HepG2 (cell line): Measurements from ENCODE around the gene GPA33. TPM values are rescaled to one million over a fixed set of nuclear protein-coding genes. Genes with fewer than 3 reads are reported as not detected.

Experiments
- ATAC-seq: fragments of 200-7000 bp; cut with Tn5 transposase; 3 replicates; pipeline ENCODE4 v1.9.1; 2020; ENCODE audit warnings: mild to moderate bottlenecking, moderate library complexity
- BruUV-seq: library from RNA; stranded (reverse); fragments of 400-500 nt; replicated peaks from 2 replicates; lab custom pipeline; 2021; lab: Mats Ljungman, UMichigan
- CTCF ChIA-PET: fragments of 300-600 bp; formaldehyde crosslinking; extraction: SDS; loops from one replicate; lab custom pipeline; 2021; ENCODE audit warnings: low total read pairs, inconsistent platforms, low intra/inter-chr PET ratio; lab: Yijun Ruan, JAX
- POLR2A ChIA-PET: fragments of 350-600 bp; sonication (Branson Sonifier 250); formaldehyde crosslinking; loops from one replicate; lab custom pipeline; 2020; ENCODE audit warnings: antibody characterized with exemption, inconsistent platforms; lab: Yijun Ruan, JAX
- DNase-seq: peaks from one replicate; pipeline ENCODE4 v3.0.0-alpha.2; 2015; ENCODE audit warnings: low spot score
- FAIRE-seq: peaks from 3 replicates; lab custom pipeline; 2011; peaks lifted over from hg19 to GRCh38; lab: Jason Lieb, UNC
- H2AFZ ChIP-seq: one replicate; pipeline ENCODE4 v1.6.1; 2011; ENCODE audit warnings: low read length, inconsistent platforms
- H3K27ac ChIP-seq: fragments of 300-600 bp; 3 replicates; pipeline ENCODE4 v1.8.0; 2011; ENCODE audit warnings: mixed run types, mild to moderate bottlenecking, mixed read lengths, low read length, inconsistent platforms; ENCODE audit not compliant: insufficient read depth; ENCODE audit errors: extremely low read length
- H3K27me3 ChIP-seq, 2 experiments: fragments of 200-600 bp in 1 of 2; 2 replicates in 1 of 2; 3 replicates in 1 of 2; pipeline versions ENCODE4 v1.6.0 to v1.8.0; 2011; ENCODE audit warnings: low read length in 2 of 2, mild to moderate bottlenecking in 2 of 2, moderate library complexity in 2 of 2, inconsistent platforms in 1 of 2; ENCODE audit not compliant: insufficient read depth in 2 of 2, control insufficient read depth in 1 of 2
- H3K36me3 ChIP-seq, 2 experiments: fragments of 200-600 bp in 1 of 2; replicated peaks in 1 of 2; 2 replicates in 1 of 2; 3 replicates in 1 of 2; pipeline versions ENCODE4 v1.5.1 to v1.8.0; 2011; ENCODE audit warnings: low read length in 2 of 2, inconsistent platforms in 1 of 2; ENCODE audit not compliant: insufficient read depth in 2 of 2, control insufficient read depth in 1 of 2
- H3K4me1 ChIP-seq: 2 replicates; pipeline ENCODE4 v1.5.1; 2012; ENCODE audit warnings: low read length, inconsistent platforms; ENCODE audit not compliant: insufficient read depth
- H3K4me2 ChIP-seq: 2 replicates; pipeline ENCODE4 v1.6.0; 2011; ENCODE audit warnings: low read depth, low read length, inconsistent platforms
- H3K4me3 ChIP-seq, 3 experiments: fragments of 200-600 bp in 1 of 3; sonication (generic), shearing (Covaris generic) in 1 of 3; replicated peaks in 1 of 3; 2 replicates each; pipeline ENCODE4 v1.5.1; 2011 to 2016; ENCODE audit warnings: low read length in 3 of 3, inconsistent platforms in 2 of 3, low read depth in 2 of 3, mild to moderate bottlenecking in 2 of 3, control low read depth in 1 of 3, mixed read lengths in 1 of 3; ENCODE audit not compliant: insufficient read depth in 1 of 3
- H3K79me2 ChIP-seq: one replicate; pipeline ENCODE4 v1.6.1; 2011; ENCODE audit warnings: low read length, inconsistent platforms; ENCODE audit not compliant: insufficient read depth
- H3K9ac ChIP-seq: 2 replicates; pipeline ENCODE4 v1.6.0; 2011; ENCODE audit warnings: mild to moderate bottlenecking, low read depth, low read length, inconsistent platforms; ENCODE audit not compliant: insufficient read depth
- H3K9me3 ChIP-seq: 2 replicates; pipeline ENCODE4 v1.5.1; 2012; ENCODE audit warnings: mild to moderate bottlenecking, low read length
- H4K20me1 ChIP-seq: 2 replicates; pipeline ENCODE4 v1.6.0; 2011; ENCODE audit warnings: inconsistent platforms, mild to moderate bottlenecking, low read length, moderate library complexity; ENCODE audit not compliant: insufficient read depth
- ARHGAP35 ChIP-seq: sonication (generic); formaldehyde crosslinking; IDR thresholded peaks from 2 replicates; pipeline ENCODE4 v1.9.0; 2022; ENCODE audit warnings: mild to moderate bottlenecking, inconsistent platforms, moderate library complexity, missing genetic modification reagents, borderline replicate concordance
- BHLHE40 ChIP-seq: IDR thresholded peaks from 2 replicates; pipeline ENCODE4 v1.6.1; 2011; ENCODE audit warnings: low read length, improper control_type of control experiment
- CCDC6 ChIP-seq: sonication (generic); formaldehyde crosslinking; IDR thresholded peaks from 2 replicates; pipeline ENCODE4 v1.8.1; 2022; ENCODE audit warnings: mild to moderate bottlenecking, missing genetic modification reagents, moderate library complexity
- GFI1 ChIP-seq: sonication (generic); formaldehyde crosslinking; IDR thresholded peaks from 2 replicates; pipeline ENCODE4 v1.5.0; 2020; ENCODE audit warnings: missing genetic modification reagents, mild to moderate bottlenecking, borderline replicate concordance
- HHEX ChIP-seq: IDR thresholded peaks from 2 replicates; pipeline ENCODE4 v1.6.1; 2016; ENCODE audit warnings: control low read depth
- HNF4A ChIP-seq: sonication (generic); formaldehyde crosslinking; IDR thresholded peaks from 2 replicates; pipeline ENCODE4 v1.4.0; 2020; ENCODE audit warnings: missing genetic modification reagents
- KLF13 ChIP-seq: sonication (generic); formaldehyde crosslinking; IDR thresholded peaks from 2 replicates; pipeline ENCODE4 v1.4.0; 2020; ENCODE audit warnings: mild to moderate bottlenecking, missing genetic modification reagents
- MED13 ChIP-seq: sonication (generic); formaldehyde crosslinking; IDR thresholded peaks from 2 replicates; pipeline ENCODE4 v1.5.0; 2020; ENCODE audit warnings: missing genetic modification reagents
- MEF2D ChIP-seq: sonication (generic); formaldehyde crosslinking; IDR thresholded peaks from 2 replicates; pipeline ENCODE4 v1.5.1; 2020; ENCODE audit warnings: mild to moderate bottlenecking, missing genetic modification reagents
- NFATC3 ChIP-seq: sonication (generic); formaldehyde crosslinking; IDR thresholded peaks from 2 replicates; pipeline ENCODE4 v1.5.1; 2020; ENCODE audit warnings: mild to moderate bottlenecking, missing genetic modification reagents
- NR2F1 ChIP-seq, 2 experiments: fragments of 450-650 bp in 1 of 2; formaldehyde crosslinking in 1 of 2; IDR thresholded peaks; 2 replicates each; pipeline versions ENCODE4 v1.5.0 to v1.6.1; 2016 to 2020; ENCODE audit warnings: mild to moderate bottlenecking in 1 of 2, missing compliant biosample characterization in 1 of 2, missing genetic modification reagents in 1 of 2, moderate library complexity in 1 of 2
- RFX1 ChIP-seq: fragments of 450-650 bp; IDR thresholded peaks from 2 replicates; pipeline ENCODE4 v1.6.1; 2017
- SATB2 ChIP-seq: sonication (generic); formaldehyde crosslinking; IDR thresholded peaks from 2 replicates; pipeline ENCODE4 v1.5.0; 2020; ENCODE audit warnings: missing genetic modification reagents
- ZBTB1 ChIP-seq: sonication (generic); formaldehyde crosslinking; IDR thresholded peaks from 2 replicates; pipeline ENCODE4 v1.4.0; 2020; ENCODE audit warnings: missing genetic modification reagents, borderline replicate concordance
- ZFP82 ChIP-seq: sonication (generic); formaldehyde crosslinking; IDR thresholded peaks from 2 replicates; pipeline ENCODE4 v1.5.1; 2020; ENCODE audit warnings: mild to moderate bottlenecking, missing genetic modification reagents, borderline replicate concordance
- ZNF205 ChIP-seq: IDR thresholded peaks from 2 replicates; pipeline ENCODE4 v1.6.1; 2018; ENCODE audit warnings: missing biosample characterization, missing genetic modification reagents
- ZNF333 ChIP-seq: sonication (generic); formaldehyde crosslinking; IDR thresholded peaks from 2 replicates; pipeline ENCODE4 v1.4.0; 2020; ENCODE audit warnings: mild to moderate bottlenecking, missing genetic modification reagents, borderline replicate concordance
- ZNF792 ChIP-seq: IDR thresholded peaks from 2 replicates; pipeline ENCODE4 v1.6.1; 2016
- WGBS: methylation state at CpG from one replicate; pipeline ENCODE4 v1.1.6; 2017; ENCODE audit warnings: low lambda C conversion rate; 5-methylcytosine and 5-hydroxymethylcytosine counted together
- in situ Hi-C: cut with HindIII; loops from 2 replicates; pipeline ENCODE4 v1.10.0; 2017; ENCODE audit warnings: low pct_unique_long_range_greater_than_20kb; ENCODE audit not compliant: extremely low pct_ligation_motif_present
- intact Hi-C: fragments of 100-400 bp; cut with micrococcal nuclease; formaldehyde crosslinking; loops from one replicate; pipeline ENCODE4 v1.10.0; 2022; ENCODE audit not compliant: unreplicated experiment
- polyA plus RNA-seq, 8 experiments: library from polyadenylated mRNA; depleted of rRNA in 3 of 8; stranded (reverse) in 7 of 8; unstranded in 1 of 8; fragments of >200 nt; fragmentation: Illumina TruSeq in 4 of 8; extraction: Trizol in 4 of 8; gene quantifications; 2 replicates each; pipeline versions ENCODE4 v1.2.1 to v1.2.3, GENCODE V29; 2011 to 2016; ENCODE audit warnings: low read depth in 4 of 8, missing spikeins in 1 of 8, mixed read lengths in 1 of 8; ENCODE audit not compliant: insufficient read depth in 1 of 8
- total RNA-seq, 5 experiments: library from RNA; depleted of rRNA; stranded (reverse); fragments of >200 nt; fragmentation: Illumina TruSeq; extraction: Trizol; gene quantifications; 2 replicates each; pipeline ENCODE4 v1.2.3, GENCODE V29; 2016; ENCODE audit warnings: low read depth in 1 of 5
- TF ChIP-seq, protein P1 (sequence below): sonication (generic); formaldehyde crosslinking; IDR thresholded peaks from 2 replicates; pipeline ENCODE4 v1.8.0; 2022; ENCODE audit warnings: mild to moderate bottlenecking, missing genetic modification reagents
- TF ChIP-seq, protein P2 (sequence below): sonication (generic); formaldehyde crosslinking; IDR thresholded peaks from 2 replicates; pipeline ENCODE4 v1.4.0; 2020; ENCODE audit warnings: mild to moderate bottlenecking, missing genetic modification reagents
- TF ChIP-seq, protein P3 (sequence below): sonication (generic); formaldehyde crosslinking; conservative IDR thresholded peaks from 2 replicates; pipeline ENCODE4 v1.8.0; 2022; ENCODE audit warnings: missing genetic modification reagents
- TF ChIP-seq, protein P4 (sequence below): IDR thresholded peaks from 2 replicates; pipeline ENCODE4 v1.6.1; 2016; ENCODE audit warnings: missing compliant biosample characterization, missing genetic modification reagents, borderline replicate concordance

The GPA33 gene
- total and polyA plus RNA-seq, 2 of the 13 experiments (the other 11 are each of a cell fraction or from before 2014, with no cell fraction given) = not detected

DNA sequence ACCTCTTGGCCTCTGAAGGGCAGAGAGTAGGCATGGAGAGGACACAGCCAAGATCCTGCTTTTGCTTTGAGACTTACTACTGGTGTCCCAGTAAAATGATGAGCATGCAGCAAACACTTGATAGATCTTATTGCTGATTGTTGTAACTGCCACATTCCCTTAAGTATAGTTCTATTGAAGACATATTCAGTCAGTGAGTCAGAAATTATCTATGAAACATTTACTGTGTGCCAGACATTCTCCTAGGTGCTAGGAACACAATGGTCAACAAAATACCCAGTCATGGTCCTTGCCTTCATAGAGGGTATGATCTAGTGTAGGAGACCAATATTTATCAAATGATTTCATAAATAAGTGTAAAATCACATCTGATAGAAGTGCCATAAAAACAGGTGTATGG, 17.3 kb upstream of the GPA33 start (continued):
- TF ChIP-seq ZNF333 (CRISPR knock-in tag) = no peak
- no peak for TF ChIP-seq CCDC6
- TF ChIP-seq BHLHE40 = no peak
- TF ChIP-seq, protein P1, sequence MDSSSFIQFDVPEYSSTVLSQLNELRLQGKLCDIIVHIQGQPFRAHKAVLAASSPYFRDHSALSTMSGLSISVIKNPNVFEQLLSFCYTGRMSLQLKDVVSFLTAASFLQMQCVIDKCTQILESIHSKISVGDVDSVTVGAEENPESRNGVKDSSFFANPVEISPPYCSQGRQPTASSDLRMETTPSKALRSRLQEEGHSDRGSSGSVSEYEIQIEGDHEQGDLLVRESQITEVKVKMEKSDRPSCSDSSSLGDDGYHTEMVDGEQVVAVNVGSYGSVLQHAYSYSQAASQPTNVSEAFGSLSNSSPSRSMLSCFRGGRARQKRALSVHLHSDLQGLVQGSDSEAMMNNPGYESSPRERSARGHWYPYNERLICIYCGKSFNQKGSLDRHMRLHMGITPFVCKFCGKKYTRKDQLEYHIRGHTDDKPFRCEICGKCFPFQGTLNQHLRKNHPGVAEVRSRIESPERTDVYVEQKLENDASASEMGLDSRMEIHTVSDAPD (CRISPR knock-in tag) = no peak

DNA sequence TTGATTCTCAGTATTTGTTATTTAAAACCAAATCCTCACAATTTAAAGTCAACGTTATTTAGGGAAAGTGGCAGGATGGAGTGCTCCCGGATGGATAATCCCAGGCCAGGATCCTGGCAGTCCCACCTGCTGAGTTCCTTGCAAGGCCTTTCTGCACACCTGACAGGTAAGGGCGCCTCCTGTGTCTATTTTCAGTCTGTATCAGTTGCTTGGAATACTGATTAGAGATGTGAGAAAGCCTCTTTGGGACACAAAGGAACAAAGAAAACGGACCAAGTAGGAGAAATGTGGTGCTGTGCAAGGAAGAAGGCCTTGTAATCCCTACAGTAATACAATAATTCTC, 15.9 kb upstream of the GPA33 start:
- no peak overlapping the region for H3K4me3 ChIP-seq
- POLR2A ChIA-PET = no interaction called here
- intact Hi-C loops = no loop called here
- CTCF ChIA-PET = no interaction called here
- H3K9ac ChIP-seq = no peak overlapping the region
- peaks cover 0 to 36% of the 10 kb centered on the region in 2 experiments; a peak in 3 of 5 replicates for H3K27me3 ChIP-seq
- no peak overlapping the region for H3K27ac ChIP-seq
- no TSS peak for BruUV-seq
- DNase-seq (no peak), FAIRE-seq (no peak), ATAC-seq (no peak)
- in situ Hi-C loops = no loop called here
- TF ChIP-seq, protein P2, sequence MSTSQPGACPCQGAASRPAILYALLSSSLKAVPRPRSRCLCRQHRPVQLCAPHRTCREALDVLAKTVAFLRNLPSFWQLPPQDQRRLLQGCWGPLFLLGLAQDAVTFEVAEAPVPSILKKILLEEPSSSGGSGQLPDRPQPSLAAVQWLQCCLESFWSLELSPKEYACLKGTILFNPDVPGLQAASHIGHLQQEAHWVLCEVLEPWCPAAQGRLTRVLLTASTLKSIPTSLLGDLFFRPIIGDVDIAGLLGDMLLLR = no peak
- TF ChIP-seq NFATC3 (CRISPR knock-in tag) (no peak), SATB2 (no peak), GFI1 (CRISPR knock-in tag) (no peak), HHEX (CRISPR knock-in tag) (no peak), KLF13 (CRISPR knock-in tag) (no peak), NR2F1 (CRISPR knock-in tag; IDR thresholded peaks at IDR 0.05) (no peak), ZNF792 (CRISPR knock-in tag) (no peak), ZNF205 (no peak), MED13 (CRISPR knock-in tag) (no peak), HNF4A (CRISPR knock-in tag) (no peak), RFX1 (no peak), ZBTB1 (CRISPR knock-in tag) (no peak), ZFP82 (no peak), ARHGAP35 (no peak), MEF2D (no peak)
- TF ChIP-seq, protein P3, sequence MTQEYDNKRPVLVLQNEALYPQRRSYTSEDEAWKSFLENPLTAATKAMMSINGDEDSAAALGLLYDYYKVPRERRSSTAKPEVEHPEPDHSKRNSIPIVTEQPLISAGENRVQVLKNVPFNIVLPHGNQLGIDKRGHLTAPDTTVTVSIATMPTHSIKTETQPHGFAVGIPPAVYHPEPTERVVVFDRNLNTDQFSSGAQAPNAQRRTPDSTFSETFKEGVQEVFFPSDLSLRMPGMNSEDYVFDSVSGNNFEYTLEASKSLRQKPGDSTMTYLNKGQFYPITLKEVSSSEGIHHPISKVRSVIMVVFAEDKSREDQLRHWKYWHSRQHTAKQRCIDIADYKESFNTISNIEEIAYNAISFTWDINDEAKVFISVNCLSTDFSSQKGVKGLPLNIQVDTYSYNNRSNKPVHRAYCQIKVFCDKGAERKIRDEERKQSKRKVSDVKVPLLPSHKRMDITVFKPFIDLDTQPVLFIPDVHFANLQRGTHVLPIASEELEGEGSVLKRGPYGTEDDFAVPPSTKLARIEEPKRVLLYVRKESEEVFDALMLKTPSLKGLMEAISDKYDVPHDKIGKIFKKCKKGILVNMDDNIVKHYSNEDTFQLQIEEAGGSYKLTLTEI (CRISPR knock-in tag) = no peak
- TF ChIP-seq, protein P4, sequence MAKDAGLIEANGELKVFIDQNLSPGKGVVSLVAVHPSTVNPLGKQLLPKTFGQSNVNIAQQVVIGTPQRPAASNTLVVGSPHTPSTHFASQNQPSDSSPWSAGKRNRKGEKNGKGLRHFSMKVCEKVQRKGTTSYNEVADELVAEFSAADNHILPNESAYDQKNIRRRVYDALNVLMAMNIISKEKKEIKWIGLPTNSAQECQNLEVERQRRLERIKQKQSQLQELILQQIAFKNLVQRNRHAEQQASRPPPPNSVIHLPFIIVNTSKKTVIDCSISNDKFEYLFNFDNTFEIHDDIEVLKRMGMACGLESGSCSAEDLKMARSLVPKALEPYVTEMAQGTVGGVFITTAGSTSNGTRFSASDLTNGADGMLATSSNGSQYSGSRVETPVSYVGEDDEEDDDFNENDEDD (CRISPR knock-in tag) = no peak
- no peak overlapping the region for H3K4me2 ChIP-seq
- peaks cover 9% of the 10 kb centered on the region; the same call in 1 of the 2 replicates for H3K4me1 ChIP-seq
- whole genome bisulfite sequencing = 11% methylated on average over 4 of the region's 4 CpGs
- H3K9me3 ChIP-seq = no peaks in the 10 kb centered on the region
- H3K36me3 ChIP-seq = no peaks in the 10 kb centered on the region
- no peaks in the 10 kb centered on the region for H3K79me2 ChIP-seq
- H4K20me1 ChIP-seq = no peaks in the 10 kb centered on the region
- no peak overlapping the region for H2AFZ ChIP-seq
